Subcutaneous adipose tissue (tissue), 4 donors: ENCODE measurements around the gene SELENOK. TPM values are rescaled to one million over a fixed set of nuclear protein-coding genes. Genes with fewer than 3 reads are reported as not detected.

Experiments
- total RNA-seq, 4 donors: library from RNA; depleted of rRNA; stranded (reverse); fragments of >200 nt; gene quantifications; one replicate each; pipeline ENCODE4 v1.1.0, GENCODE V29; 2016
- TF ChIP-seq, protein P1 (sequence below): fragments of 450-650 bp; IDR thresholded peaks from one replicate; pipeline ENCODE4 v1.5.1; 2016; ENCODE audit warnings: low read depth, mild to moderate bottlenecking, control low read depth, antibody characterized with exemption, moderate library complexity

SELENOK gene
- total RNA-seq, 4 donors from 2014 or later = 34.7 to 101 (median 50.8) TPM

DNA sequence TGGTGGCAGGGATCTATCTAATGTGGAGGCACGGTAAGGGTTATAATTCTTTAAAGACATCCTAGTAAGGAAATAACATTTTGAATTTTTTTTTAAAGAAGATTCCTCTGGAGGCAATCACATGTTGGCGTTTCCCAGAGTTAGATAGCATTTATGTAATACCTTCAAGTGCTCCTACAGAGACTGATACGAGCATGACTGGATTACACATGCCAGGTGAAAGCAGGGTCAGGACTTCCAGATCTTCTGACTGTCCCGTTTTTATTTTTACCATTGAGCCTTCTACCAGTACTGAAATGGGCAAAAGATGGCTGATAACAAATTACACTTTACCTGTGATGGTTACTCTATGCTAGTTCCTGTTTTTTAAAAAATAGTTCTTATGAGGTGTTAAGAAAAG lies 31.5 kb downstream of the SELENOK start:
- TF ChIP-seq, protein P1, sequence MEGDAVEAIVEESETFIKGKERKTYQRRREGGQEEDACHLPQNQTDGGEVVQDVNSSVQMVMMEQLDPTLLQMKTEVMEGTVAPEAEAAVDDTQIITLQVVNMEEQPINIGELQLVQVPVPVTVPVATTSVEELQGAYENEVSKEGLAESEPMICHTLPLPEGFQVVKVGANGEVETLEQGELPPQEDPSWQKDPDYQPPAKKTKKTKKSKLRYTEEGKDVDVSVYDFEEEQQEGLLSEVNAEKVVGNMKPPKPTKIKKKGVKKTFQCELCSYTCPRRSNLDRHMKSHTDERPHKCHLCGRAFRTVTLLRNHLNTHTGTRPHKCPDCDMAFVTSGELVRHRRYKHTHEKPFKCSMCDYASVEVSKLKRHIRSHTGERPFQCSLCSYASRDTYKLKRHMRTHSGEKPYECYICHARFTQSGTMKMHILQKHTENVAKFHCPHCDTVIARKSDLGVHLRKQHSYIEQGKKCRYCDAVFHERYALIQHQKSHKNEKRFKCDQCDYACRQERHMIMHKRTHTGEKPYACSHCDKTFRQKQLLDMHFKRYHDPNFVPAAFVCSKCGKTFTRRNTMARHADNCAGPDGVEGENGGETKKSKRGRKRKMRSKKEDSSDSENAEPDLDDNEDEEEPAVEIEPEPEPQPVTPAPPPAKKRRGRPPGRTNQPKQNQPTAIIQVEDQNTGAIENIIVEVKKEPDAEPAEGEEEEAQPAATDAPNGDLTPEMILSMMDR = no peak

DNA sequence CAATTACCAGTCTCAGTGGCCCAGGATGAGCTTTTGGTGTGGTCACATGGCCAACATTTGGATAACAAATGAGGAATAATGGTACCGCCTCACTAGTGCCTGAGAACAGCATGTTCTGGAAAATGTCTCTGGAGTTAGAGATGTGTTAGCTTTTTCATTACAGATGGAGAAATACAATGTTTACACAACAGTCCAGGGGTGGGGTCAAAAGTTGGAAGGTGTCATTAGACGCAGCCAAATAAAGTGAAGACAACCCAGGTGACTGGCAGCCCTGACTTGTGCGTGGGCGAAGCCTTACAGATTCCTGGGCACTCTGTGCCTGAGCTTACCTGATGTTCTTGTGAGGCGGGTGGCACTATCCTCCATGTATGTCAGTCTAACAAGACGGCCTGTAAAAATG lies 32.5 kb downstream of the SELENOK start:
- TF ChIP-seq, protein P1 = no peak

DNA sequence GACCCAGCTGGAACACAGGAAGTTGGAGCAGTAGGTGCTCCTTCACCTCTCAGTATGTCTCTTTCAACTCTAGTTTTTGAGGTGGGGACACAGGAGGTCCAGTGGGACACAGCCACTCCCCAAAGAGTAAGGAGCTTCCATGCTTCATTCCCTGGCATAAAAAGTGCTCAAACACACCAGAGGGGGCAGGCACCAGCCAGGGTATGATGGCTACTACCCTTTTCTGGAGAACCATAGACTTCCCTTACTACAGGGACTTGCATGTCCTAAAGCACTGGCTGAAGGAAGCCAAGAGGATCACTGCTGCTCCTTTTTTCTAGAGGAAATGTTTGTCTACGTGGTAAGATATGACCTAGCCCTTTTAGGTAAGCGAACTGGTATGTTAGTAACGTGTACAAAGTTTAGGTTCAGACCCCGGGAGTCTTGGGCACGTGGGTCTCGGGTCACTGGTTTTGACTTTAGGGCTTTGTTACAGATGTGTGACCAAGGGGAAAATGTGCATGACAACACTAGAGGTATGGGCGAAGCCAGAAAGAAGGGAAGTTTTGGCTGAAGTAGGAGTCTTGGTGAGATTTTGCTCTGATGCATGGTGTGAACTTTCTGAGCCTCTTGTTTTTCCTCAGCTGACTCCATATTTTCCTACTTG lies 33.4 kb downstream of the SELENOK start:
- TF ChIP-seq, protein P1 = no peak

DNA sequence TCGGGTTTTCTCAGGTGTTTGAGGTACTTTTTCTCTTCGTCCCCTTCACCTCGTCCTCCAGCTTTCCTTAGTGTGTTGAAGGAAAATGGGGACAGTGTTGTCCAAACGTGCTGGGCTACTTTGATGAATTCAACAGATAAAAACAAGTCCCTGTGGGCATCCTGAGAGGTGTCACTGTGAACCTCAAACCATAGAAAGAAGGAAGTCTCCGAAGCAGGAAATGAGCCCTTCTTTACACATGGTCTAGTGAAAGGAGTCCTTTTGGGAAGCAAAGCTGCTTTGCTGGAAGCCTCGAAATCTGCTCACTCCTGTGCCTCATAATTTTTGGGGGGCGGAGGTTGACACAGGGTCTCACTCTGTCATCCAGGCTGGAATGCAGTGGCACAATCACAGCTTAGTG lies 34.7 kb downstream of the SELENOK start:
- TF ChIP-seq, protein P1 = no peak

DNA sequence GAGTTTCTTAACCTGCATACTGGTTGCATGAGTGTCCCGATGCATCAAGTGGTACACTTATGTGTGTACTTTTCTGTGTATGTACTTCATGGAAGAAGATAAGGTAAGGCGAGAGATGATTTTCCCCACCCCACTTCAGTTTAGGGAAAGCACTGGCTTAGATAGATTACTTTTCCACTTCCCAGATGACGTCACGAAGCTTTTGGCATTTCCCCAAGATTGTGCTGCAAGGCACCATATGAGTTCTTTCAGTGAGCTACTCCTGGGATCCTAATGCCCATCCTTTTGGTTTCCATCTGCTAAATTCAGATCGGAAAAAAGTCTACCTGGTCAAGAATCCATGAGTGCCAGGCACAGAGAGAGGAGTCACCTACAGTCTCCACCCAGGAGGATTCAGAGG lies 40.8 kb downstream of the SELENOK start:
- TF ChIP-seq, protein P1 = no peak

DNA sequence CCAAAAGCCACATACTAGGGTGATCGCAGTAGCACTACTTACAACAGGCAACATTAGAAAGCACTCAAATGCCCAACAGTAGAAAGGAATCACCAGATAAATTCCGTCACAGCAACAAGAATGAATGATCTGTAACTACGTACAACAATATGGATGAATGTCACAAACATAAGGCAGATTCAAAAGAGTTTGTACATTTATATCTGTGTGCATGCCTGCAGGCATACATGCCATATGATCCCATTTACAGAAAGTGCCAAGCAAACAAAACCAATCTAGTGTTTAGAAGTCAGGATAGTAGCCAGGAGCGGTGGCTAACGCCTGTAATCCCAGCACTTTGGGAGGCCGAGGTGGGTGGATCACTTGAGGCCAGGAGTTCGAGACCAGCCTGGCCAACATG lies 41.7 kb downstream of the SELENOK start:
- TF ChIP-seq, protein P1 = no peak

DNA sequence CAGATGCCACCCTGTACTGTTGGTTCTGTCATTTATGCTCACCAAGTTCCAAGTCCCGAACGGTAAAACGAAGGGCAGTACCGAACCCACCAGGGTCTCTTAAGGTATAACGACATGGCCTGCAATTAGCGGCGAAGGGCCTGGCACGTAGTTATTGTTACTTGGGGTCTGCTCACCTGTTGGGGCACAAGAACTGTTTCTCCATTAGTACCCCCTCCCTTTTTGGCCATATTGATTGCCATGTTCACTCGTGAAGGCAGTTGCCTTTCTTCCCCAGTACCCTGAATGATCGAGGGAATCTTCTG lies 44.9 kb downstream of the SELENOK start:
- TF ChIP-seq, protein P1 = no peak
